IPS-NIHi11 (cell line): ENCODE data around the gene AKIP1.
"Not testable (repeated sequence)": the region's sequence is repeated elsewhere in the genome, so short reads cannot be mapped to it uniquely, and the experiment has no call there.

Experiments
- DNase-seq: peaks from one replicate; pipeline ENCODE4 v3.0.0; 2012; ENCODE audit warnings: mixed read lengths, low spot score

AKIP1 gene

DNA sequence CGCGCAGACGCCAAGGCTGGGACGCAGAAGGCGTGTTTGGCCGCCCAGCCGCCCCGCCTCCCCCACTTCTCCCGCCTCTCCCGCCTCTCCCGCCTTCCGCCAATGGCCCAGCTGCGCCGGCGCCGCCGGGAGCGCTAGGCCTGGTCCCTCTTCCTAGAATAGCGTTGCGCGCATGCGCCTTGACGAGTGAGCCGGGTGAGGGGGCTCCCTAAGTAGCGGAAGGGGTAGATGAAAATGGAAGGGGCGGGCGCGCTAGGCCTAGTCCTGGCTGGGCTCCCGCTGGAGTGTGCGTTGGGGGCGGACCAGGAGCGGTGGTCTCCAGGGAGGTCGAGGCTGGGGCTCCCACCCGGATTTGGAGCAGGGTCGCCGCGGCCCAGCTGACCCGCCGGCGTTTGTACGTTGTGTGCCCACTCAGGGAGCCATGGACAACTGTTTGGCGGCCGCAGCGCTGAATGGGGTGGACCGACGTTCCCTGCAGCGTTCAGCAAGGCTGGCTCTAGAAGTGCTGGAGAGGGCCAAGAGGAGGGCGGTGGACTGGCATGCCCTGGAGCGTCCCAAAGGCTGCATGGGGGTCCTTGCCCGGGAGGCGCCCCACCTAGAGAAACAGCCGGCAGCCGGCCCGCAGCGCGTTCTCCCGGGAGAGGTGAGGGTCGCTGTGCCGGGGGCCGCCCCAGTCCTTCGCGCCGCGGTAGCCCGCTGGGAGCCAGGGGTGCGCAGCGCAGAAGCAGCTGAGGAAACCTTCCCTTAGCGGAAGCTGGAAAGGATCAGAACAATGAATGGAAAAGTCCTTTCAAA lies at the start of gene AKIP1:
Gene AKIP1, plus strand, starts transcription at position 161 of the 795 bp plus-strand sequence. Its CDS starts 261 bp downstream, at position 422.
- peak; percentile 96 for DNase-seq

DNA sequence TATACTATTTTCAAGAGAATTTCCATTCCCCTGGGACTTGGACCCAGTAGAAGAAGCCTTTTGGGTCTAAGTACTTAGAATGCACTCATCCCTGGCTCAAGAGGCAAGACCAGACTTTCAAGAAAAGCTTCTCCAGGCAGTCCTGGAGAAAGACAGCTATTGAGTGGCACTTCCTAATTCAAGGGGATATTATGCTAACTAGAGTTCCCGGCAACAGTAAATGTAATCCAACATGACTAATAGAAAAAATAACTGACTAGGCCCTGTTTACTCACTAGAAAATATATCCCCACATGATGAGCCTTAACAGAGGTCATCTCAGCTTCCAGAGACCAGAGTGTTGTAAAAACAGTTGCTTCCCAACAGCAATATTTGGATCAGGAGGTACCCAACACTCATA lies 47.2 kb upstream of the AKIP1 start:
- no peak for DNase-seq

DNA sequence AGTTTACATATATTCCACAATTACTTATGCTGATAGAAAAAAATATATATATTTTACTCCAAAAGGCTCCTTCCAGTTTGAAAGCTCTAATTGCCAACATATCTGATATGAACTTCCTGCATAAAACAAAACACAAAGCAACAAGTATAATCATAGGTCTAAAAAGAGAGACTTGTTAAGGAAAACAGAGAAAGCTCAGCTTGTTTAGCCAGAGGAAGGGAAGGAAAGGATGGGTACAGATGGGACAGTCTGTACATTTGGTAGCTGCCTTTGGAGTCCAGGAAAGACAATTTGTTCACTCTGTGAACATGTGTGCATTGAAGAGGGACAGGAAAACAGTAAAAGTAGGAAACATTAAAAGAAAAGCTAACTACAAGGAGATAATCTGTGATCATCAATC lies 45.7 kb upstream of the AKIP1 start:
- DNase-seq = no peak

DNA sequence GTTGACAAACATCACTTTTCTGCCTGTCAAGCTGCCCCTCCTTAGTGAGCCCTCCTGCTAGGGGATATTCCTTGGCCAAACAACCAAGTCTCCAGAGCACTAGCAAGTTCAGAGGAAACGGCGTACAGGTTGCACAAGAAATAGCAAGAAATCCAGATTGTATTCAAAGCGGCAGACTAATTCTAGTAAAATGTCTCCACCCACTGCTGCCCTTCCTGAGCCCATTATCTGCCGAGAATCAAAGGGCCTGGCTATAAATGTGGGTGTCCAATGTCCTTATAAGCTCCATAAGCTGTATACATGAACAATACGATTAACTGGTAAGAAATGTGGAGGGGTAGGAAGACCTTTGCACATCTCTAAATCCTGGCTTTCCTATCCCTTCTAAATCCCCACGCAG lies 44.0 kb upstream of the AKIP1 start:
- DNase-seq = no peak

DNA sequence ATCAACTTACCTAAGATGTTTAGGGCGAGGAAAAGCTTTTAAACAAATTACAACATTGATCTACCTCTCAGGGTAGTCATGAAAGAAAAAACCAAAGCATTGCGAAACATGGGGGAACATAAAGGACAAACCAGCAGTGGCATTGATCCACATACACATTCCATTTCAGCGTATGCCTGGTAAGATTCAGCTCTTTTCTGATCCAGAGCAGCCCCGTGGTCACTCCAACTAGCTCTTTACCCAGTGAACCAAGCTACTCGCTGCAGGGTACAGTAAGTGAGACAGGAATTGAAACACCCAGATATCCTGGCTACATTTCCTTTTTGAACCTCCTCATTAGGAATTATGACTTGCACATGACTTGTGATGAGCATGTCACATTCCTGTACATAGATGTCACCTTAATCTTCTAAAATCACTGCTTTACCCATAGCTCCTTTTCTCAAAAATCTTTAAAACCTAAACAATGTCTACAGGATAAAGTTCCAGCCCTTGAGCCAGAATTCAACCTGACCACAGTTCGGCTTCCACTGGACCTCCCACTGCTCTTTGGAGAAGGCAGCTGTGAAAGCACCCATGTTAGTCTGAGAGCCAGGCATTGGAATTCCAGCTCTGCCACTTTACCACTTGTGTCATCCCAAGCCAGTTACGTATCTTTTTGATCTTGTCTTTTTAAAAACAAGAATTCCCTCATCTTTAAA lies 42.9 kb upstream of the AKIP1 start:
- no peak for DNase-seq

- DNase-seq = peak; percentile 83
Observed at GRCh38 chr11:8870411-8871170, 40.4 kb upstream of the AKIP1 start.

GRCh38 chr11:8871171-8871775 lies 39.7 kb upstream of the AKIP1 start:
- peak; percentile 60 for DNase-seq

GRCh38 chr11:8871962-8872361 lies 39.0 kb upstream of the AKIP1 start:
- no peak for DNase-seq

DNA sequence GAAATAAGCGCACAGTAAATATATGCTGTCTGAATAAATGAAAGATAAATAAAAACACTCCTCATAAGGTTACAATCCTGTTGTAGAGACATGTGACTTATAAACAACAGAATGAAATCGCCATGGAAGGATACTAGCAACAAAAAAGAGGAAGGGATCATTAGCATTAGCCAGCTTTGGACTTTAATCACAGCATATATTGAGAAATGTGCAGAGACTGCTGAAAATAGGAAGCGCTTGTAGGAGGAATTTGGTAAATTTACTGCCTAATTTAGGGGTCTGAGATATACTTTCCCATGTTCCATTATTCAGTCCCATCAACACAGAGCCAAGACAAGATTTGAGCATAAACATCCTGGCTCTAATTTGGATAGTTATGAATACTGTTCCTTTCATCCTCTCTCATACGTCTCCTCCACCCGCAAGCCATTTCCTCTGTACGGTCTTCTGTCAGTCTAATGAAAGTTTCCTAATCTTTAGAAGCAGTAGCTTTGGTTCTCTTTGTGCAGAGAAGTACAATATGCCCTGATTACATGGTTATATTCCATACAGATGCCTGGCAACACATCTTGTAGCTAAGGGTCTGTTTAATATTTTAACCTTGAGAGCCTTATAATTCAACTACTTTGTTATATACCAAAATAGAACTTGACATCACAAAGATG lies 37.1 kb upstream of the AKIP1 start:
- no peak for DNase-seq

GRCh38 chr11:8878771-8879170 lies 32.2 kb upstream of the AKIP1 start:
- no peak for DNase-seq

GRCh38 chr11:8881585-8881984 lies 29.4 kb upstream of the AKIP1 start:
- DNase-seq = not testable (repeated sequence)

DNA sequence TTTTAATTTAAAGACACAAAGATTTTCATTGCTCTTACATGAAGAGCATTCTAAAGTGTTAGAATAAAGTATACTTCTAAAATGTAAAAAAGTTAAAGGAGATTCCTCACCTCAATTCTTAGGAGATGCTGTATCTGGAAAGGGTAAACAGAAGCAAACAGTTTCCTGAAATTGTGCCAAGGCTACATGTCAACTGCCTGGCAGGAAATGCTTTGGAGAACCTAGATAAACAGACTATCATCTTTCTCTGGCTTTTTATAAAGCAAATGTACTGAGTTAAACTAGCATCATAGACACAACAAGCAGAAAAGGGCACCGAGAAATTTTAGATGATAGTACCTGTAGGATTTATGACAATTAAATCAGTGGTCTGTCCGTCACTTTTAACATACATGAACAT lies 24.7 kb upstream of the AKIP1 start:
- no peak for DNase-seq

DNA sequence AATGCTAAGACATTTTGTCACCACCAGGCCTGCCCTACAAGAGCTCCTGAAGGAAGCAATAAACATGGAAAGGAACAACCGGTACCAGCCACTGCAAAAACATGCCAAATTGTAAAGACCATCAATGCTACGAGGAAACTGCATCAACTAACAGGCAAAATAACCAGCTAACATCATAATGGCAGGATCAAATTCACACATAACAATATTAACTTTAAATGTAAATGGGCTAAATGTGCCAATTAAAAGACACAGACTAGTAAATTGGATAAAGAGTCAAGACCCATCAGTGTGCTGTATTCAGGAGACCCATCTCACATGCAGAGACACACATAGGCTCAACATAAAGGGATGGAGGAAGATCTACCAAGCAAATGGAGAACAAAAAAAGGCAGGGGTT lies 19.8 kb upstream of the AKIP1 start:
- not testable (repeated sequence) for DNase-seq

DNA sequence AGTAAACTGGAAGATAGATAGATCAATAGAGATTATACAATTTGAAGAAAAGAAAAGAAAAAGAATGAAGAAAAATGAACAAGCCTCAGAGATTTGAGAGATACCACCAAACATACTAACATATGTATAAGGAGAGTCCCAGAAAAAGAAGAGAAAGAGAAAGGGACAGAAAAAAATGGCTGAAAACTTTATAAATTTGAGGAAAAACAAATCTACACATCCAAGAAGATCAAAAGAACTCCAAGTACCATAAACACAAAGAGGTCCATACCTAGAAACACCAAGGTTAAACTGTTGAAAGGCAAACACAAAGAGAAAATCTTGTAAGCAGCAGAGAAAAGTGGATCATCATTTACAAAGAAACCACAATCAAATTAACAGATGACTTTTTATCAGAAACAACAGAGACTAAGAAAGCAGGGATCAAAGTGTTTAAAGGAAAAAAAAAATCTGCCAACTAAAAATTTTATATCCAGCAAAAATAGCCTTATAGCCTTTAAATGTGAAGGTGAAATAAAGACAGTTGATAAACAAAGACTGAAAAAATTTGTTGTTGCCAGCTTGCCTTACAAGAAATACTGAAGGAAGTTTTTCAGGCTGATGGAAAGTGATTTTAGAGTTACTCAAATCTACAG lies 11.8 kb upstream of the AKIP1 start:
- no peak for DNase-seq

DNA sequence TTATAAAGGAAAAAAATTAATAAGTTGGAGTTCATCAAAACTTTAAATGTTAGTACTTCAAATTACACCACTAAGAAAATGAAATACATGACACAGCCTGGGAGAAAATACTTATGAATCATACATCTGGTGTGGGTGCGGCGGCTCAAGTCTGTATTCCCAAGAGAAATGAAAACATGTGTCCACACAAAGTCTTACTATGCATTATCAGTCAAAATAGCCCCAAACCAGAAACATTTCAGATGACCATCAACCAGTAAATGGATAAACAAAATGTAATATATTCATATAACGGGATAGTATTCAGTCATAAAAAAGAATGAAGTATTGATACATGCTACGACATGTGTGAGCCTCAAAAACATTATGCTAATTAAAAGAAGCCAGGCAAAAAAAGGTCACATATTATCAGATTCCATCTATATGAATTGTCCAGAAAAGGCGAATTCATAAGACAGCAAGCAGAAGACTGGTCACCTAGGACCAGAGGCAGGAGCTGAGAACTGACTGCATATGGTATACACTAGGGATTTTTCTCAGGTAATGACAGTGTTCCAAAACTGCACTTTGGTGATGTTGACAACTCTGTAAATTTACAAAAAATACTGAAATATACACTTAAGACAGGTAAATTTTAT lies 5.3 kb upstream of the AKIP1 start:
- no peak for DNase-seq

- DNase-seq = no peak
Observed at GRCh38 chr11:8907116-8907515, 3.9 kb upstream of the AKIP1 start.

DNA sequence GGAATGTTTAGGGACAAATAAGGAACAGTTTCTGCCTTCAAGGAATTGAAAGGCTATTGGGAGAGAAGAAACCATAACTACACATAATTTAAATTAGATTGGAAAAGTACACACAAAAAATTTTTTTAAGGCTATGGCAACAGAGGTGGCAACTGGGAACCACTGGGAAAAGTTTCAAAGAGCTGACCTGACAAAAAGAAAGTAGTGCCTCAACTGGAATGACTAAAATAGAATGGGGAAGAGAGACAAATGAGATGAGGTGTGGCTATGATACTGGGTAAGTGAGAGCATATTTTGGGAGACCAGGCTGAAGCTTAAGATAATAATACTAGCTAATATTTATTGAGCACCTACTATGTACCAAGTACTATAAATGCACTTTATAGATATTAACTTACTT lies 2.9 kb upstream of the AKIP1 start:
- no peak for DNase-seq

DNA sequence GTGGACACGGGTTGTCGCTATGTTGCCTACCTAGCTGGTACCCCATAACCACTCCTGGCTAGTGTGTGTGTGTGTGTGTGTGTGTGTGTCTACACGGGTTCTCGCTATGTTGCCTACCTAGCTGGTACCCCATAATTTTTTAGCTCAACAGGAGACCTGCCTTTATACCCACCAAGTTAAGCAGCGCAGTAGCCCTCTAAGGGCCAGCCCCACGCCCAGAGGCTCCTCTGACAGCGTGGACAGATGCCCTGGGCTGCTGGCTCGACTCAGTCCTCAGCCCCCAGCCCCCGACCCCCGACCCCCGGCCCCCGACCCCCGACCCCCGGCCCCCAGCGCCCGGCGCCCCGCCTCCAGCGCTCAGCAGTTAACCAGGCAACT lies 351 bp upstream of the AKIP1 start:
- no peak for DNase-seq

DNA sequence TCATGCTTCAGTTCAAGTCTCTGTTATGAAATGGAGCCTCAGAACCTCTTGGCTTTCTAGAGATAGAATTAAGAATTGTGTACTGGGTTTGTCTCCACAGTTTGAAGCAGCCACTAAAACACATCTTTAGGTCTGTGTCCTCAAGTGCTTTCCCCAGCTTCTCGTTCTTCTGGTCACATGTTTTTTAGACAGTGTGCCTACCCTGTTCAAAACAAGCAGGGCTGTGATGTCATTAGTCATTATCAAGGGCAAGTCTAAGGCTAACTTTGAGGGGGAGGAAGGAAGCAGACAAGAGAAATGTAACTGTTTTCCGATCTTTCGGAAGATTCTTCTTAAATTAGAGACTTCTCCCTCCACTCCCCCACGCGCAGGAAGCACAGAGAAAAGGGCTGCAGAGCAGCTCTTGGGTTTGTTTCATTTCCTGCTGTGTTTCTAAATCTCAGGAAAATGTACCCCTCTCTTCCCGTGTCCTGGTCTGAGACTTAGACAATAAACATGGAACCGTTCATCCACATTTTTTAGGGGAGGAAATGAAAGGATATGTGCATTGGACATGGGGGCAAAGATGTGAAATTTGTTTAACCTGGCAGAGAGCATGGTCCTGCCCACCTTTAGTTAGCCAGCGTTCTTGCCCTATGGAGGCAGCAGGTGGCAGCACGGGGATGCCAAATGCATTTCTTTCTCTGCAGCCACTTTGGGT lies 3.1 kb downstream of the AKIP1 start:
- DNase-seq = peak; percentile 54

DNA sequence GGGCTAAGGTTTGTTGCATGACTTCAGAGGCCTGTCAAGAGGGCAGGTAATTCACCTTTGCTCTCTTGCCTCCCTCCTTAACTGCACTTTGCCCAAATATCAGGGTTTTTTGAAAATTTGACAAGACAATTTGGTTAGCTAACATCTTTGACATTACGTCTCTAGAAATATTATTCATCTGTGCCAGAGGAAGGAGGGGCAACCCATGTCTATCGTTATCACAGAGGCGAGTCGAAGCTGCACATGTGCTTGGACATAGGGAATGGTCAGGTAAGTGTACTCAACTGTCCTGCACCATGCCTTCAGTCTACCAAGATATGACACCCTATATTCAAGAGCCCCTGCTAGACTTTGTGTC lies 3.7 kb downstream of the AKIP1 start:
- DNase-seq = no peak
